Small intestine (tissue), 7 donors: ENCODE data around the gene ARFGEF3. TPM values are rescaled to one million over a fixed set of nuclear protein-coding genes. Genes with fewer than 3 reads are reported as not detected.

Experiments
- DNase-seq, 2 donors: peaks; one replicate each; pipeline versions ENCODE4 v3.0.0 to v3.0.0-alpha.2; 2013
- FAIRE-seq: peaks from 2 replicates; lab custom pipeline; 2012; peaks lifted over from hg19 to GRCh38; lab: Jason Lieb, UNC
- H3K27ac ChIP-seq, 3 donors: one replicate each; pipeline ENCODE4 v1.5.1; 2013; ENCODE audit warnings: low read length in 2 of 3, mild to moderate bottlenecking in 2 of 3, control low read depth in 1 of 3, inconsistent platforms in 1 of 3, low read depth in 1 of 3, moderate library complexity in 1 of 3
- H3K27me3 ChIP-seq, 3 donors: one replicate each; pipeline ENCODE4 v1.6.1; 2013; ENCODE audit warnings: low read length in 3 of 3, inconsistent platforms in 1 of 3; ENCODE audit not compliant: control insufficient read depth in 3 of 3, insufficient read depth in 3 of 3
- H3K36me3 ChIP-seq, 3 donors: one replicate each; pipeline ENCODE4 v1.6.1; 2013; ENCODE audit warnings: low read length in 3 of 3, inconsistent platforms in 1 of 3, low read depth in 1 of 3, mild to moderate bottlenecking in 1 of 3, moderate library complexity in 1 of 3; ENCODE audit not compliant: control insufficient read depth in 3 of 3, insufficient read depth in 2 of 3
- H3K4me1 ChIP-seq, 3 donors: one replicate each; pipeline ENCODE4 v1.6.1; 2013; ENCODE audit warnings: low read length in 2 of 3, inconsistent platforms in 1 of 3, low read depth in 1 of 3, mild to moderate bottlenecking in 1 of 3, moderate library complexity in 1 of 3; ENCODE audit not compliant: control insufficient read depth in 3 of 3, insufficient read depth in 2 of 3
- H3K4me3 ChIP-seq, 3 donors: one replicate each; pipeline ENCODE4 v1.5.1; 2013; ENCODE audit warnings: low read length in 3 of 3, control low read depth in 1 of 3, inconsistent platforms in 1 of 3, low read depth in 1 of 3, mild to moderate bottlenecking in 1 of 3, moderate library complexity in 1 of 3
- H3K9me3 ChIP-seq, 2 donors: one replicate each; pipeline ENCODE4 v1.6.1; 2013; ENCODE audit warnings: low read depth in 1 of 2, low read length in 1 of 2; ENCODE audit not compliant: control insufficient read depth in 2 of 2, insufficient read depth in 1 of 2
- WGBS, 3 donors: extraction: QIAGEN DNeasy Blood & Tissue Kit; methylation state at CpG; one replicate each; pipeline ENCODE4 v1.1.7; 2013; 5-methylcytosine and 5-hydroxymethylcytosine counted together
- polyA plus RNA-seq, 4 donors: library from polyadenylated mRNA; stranded (reverse) in 3 of 4; unstranded in 1 of 4; fragments of 200-250 nt in 3 of 4; fragments of 120-200 nt in 1 of 4; gene quantifications; one replicate each; pipeline versions ENCODE4 v1.2.1 to v1.2.3, GENCODE V29; 2013
- donor health status: healthy with polysubstance abuse.
- donor health status: control.
- donor health status: control.
- donor health status: Bipolar disorder and iron deficiency.
- donor health status: healthy.

ARFGEF3 gene
- polyA plus RNA-seq, 4 donors, result 0.27 to 6.2 (median 2.9) TPM

GRCh38 chr6:138328210-138328609 is 166.5 kb downstream of the ARFGEF3 start:
- no peak for FAIRE-seq
- H3K27ac ChIP-seq, result no peak overlapping the region
- peaks cover 0 to 2% (median 2%) of the 10 kb centered on the region in 3 donors for H3K36me3 ChIP-seq
- no peak for DNase-seq
- no peaks in the 10 kb centered on the region for H3K9me3 ChIP-seq
- H3K4me3 ChIP-seq, result no peak overlapping the region
- WGBS, 3 donors, result 66 to 73% (median 73%) methylated on average over 3 of the region's 3 CpGs
- no peaks in the 10 kb centered on the region for H3K27me3 ChIP-seq
- H3K4me1 ChIP-seq, result no peaks in the 10 kb centered on the region

GRCh38 chr6:138330763-138331162 is 169.0 kb downstream of the ARFGEF3 start:
- Histone ChIP-seq H3K9me3 (no peaks in the 10 kb centered on the region), H3K27ac (no peak overlapping the region), H3K4me3 (no peak overlapping the region), H3K36me3 (peaks cover 0 to 6% (median 0%) of the 10 kb centered on the region in 3 donors), H3K27me3 (no peaks in the 10 kb centered on the region), H3K4me1 (no peaks in the 10 kb centered on the region)
- 67 to 94% (median 92%) methylated on average over 1 of the region's 1 CpG for WGBS, 3 donors
- no peak for FAIRE-seq
- no peak for DNase-seq

GRCh38 chr6:138331444-138331843 is 169.7 kb downstream of the ARFGEF3 start:
- Histone ChIP-seq H3K36me3 (peaks cover 0 to 6% (median 0%) of the 10 kb centered on the region in 3 donors), H3K9me3 (no peaks in the 10 kb centered on the region), H3K4me1 (no peaks in the 10 kb centered on the region), H3K4me3 (no peak overlapping the region), H3K27ac (no peak overlapping the region), H3K27me3 (no peaks in the 10 kb centered on the region)
- DNase-seq, result no peak
- no peak for FAIRE-seq
- WGBS, 3 donors, result 14 to 69% (median 56%) methylated on average over 1 of the region's 1 CpG

- no peak for DNase-seq
- Histone ChIP-seq H3K27me3 (no peaks in the 10 kb centered on the region), H3K4me1 (no peaks in the 10 kb centered on the region), H3K27ac (no peak overlapping the region), H3K4me3 (no peak overlapping the region), H3K36me3 (peaks cover 0 to 6% (median 0%) of the 10 kb centered on the region in 3 donors), H3K9me3 (no peaks in the 10 kb centered on the region)
- no peak for FAIRE-seq
- 58 to 64% (median 63%) methylated on average over 2 of the region's 2 CpGs for WGBS, 3 donors
Measured at GRCh38 chr6:138331984-138332383, 170.2 kb downstream of the ARFGEF3 start.

GRCh38 chr6:138334000-138334399 is 172.3 kb downstream of the ARFGEF3 start:
- Histone ChIP-seq H3K4me1 (no peaks in the 10 kb centered on the region), H3K9me3 (no peaks in the 10 kb centered on the region), H3K36me3 (peaks cover 0 to 6% (median 0%) of the 10 kb centered on the region in 3 donors), H3K27ac (no peak overlapping the region), H3K27me3 (no peaks in the 10 kb centered on the region), H3K4me3 (no peak overlapping the region)
- 90 to 93% (median 93%) methylated on average over 14 of the region's 14 CpGs for WGBS, 3 donors
- FAIRE-seq (no peak), DNase-seq (no peak)

GRCh38 chr6:138334963-138335362 is 173.2 kb downstream of the ARFGEF3 start:
- H3K9me3 ChIP-seq, result no peaks in the 10 kb centered on the region
- FAIRE-seq (no peak), DNase-seq (no peak)
- no peaks in the 10 kb centered on the region for H3K4me1 ChIP-seq
- no peaks in the 10 kb centered on the region for H3K27me3 ChIP-seq
- 93 to 96% (median 95%) methylated on average over 14 of the region's 14 CpGs for WGBS, 3 donors
- no peak overlapping the region for H3K4me3 ChIP-seq
- no peak overlapping the region for H3K27ac ChIP-seq
- peaks cover 0 to 6% (median 0%) of the 10 kb centered on the region in 3 donors for H3K36me3 ChIP-seq

GRCh38 chr6:138336221-138336620 is 174.5 kb downstream of the ARFGEF3 start:
- Histone ChIP-seq H3K4me1 (no peaks in the 10 kb centered on the region), H3K36me3 (peaks cover 0 to 6% (median 0%) of the 10 kb centered on the region in 3 donors), H3K27me3 (no peaks in the 10 kb centered on the region), H3K9me3 (no peaks in the 10 kb centered on the region), H3K4me3 (no peak overlapping the region), H3K27ac (no peak overlapping the region)
- no peak for FAIRE-seq
- DNase-seq, result no peak
- 87 to 90% (median 88%) methylated on average over 8 of the region's 8 CpGs for WGBS, 3 donors

GRCh38 chr6:138337076-138337475 is 175.3 kb downstream of the ARFGEF3 start:
- Histone ChIP-seq H3K27me3 (no peaks in the 10 kb centered on the region), H3K27ac (no peak overlapping the region), H3K4me1 (no peaks in the 10 kb centered on the region), H3K4me3 (no peak overlapping the region), H3K36me3 (peaks cover 0 to 6% (median 0%) of the 10 kb centered on the region in 3 donors), H3K9me3 (no peaks in the 10 kb centered on the region)
- FAIRE-seq, result no peak
- WGBS, 3 donors, result 93 to 97% (median 96%) methylated on average over 4 of the region's 4 CpGs
- DNase-seq, result no peak

GRCh38 chr6:138339024-138339423 is 177.3 kb downstream of the ARFGEF3 start:
- Histone ChIP-seq H3K36me3 (peaks cover 0 to 6% (median 0%) of the 10 kb centered on the region in 3 donors), H3K27ac (no peak overlapping the region), H3K9me3 (no peaks in the 10 kb centered on the region), H3K4me1 (no peaks in the 10 kb centered on the region), H3K27me3 (no peaks in the 10 kb centered on the region), H3K4me3 (no peak overlapping the region)
- FAIRE-seq (no peak), DNase-seq (no peak)
- WGBS, 3 donors, result 73 to 77% (median 77%) methylated on average over 1 of the region's 1 CpG
